GM12865 (cell line): Measurements from ENCODE around the gene FOXP1.
A peak's percentile ranks its signal among the peaks of the same experiment; 100 is the strongest.

Source experiments
- DNase-seq: peaks from one replicate; pipeline ENCODE4 v3.0.0; 2010; ENCODE audit warnings: low read depth
- H3K4me3 ChIP-seq: 2 replicates; pipeline ENCODE4 v1.5.1; 2011; ENCODE audit warnings: mild to moderate bottlenecking, low read depth, low read length, control low read depth
- CTCF ChIP-seq: IDR thresholded peaks from 2 replicates; pipeline ENCODE4 v1.5.1; 2011; ENCODE audit warnings: low read length, control low read depth, low read depth, inconsistent platforms; ENCODE audit not compliant: insufficient read depth; ENCODE audit errors: missing control alignments

Gene FOXP1

GRCh38 chr3:71010726-71011455, 572.6 kb downstream of the FOXP1 start:
- no peak for TF ChIP-seq CTCF
- no peak overlapping the region for H3K4me3 ChIP-seq
- peak; percentile 71 for DNase-seq

- no peak for TF ChIP-seq CTCF
- no peak overlapping the region for H3K4me3 ChIP-seq
- no peak for DNase-seq
These were observed 575.1 kb downstream of the FOXP1 start for GRCh38 chr3:71008350-71008935.

- peak; percentile 33 for TF ChIP-seq CTCF
- peak; percentile 41 for DNase-seq
- H3K4me3 ChIP-seq = no peak overlapping the region
These were observed 576.4 kb downstream of the FOXP1 start for GRCh38 chr3:71006810-71007785.

- H3K4me3 ChIP-seq = no peak overlapping the region
- no peak for TF ChIP-seq CTCF
- no peak for DNase-seq
These were observed 577.7 kb downstream of the FOXP1 start for GRCh38 chr3:71005702-71006321.

GRCh38 chr3:71003511-71003910, 580.0 kb downstream of the FOXP1 start:
- H3K4me3 ChIP-seq = no peak overlapping the region
- TF ChIP-seq CTCF = no peak
- DNase-seq = no peak

- TF ChIP-seq CTCF = no peak
- DNase-seq = no peak
- no peak overlapping the region for H3K4me3 ChIP-seq
These were observed 581.2 kb downstream of the FOXP1 start for GRCh38 chr3:71002298-71002697.
